A549 treated with DMSO at 1 μM for 4 hours (cell line): ENCODE measurements around the gene C9. TPM values are rescaled to one million over a fixed set of nuclear protein-coding genes. Genes with fewer than 3 reads are reported as not detected.

Experiments
- total RNA-seq: library from RNA; stranded (reverse); fragments of 200-300 nt; extraction: Qiagen RNA extraction; gene quantifications from 5 replicates; pipeline ENCODE4 v1.2.3, GENCODE V29; 2022; ENCODE audit warnings: low read depth

Gene C9
- not detected in 5 replicates for total RNA-seq

DNA sequence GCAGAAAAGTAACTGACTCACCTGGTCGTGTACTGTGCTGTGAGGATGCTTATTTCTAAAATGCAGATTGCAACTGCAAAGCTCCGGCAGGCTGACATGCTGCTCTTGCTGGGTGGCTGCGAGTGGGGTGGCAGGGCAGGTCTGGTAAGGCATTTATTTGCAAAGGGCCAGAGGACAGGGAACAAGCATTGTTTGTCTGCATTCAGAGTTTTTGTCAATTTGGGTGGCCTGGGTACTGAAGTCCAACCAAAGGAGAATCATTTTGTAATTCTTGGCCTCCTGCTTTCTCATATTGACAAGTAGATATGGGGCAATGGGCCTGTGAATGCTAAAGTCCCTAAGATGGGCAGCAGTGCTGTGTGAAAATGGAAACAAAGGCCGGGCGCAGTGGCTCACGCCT is at the start of gene C9:
C9 (minus strand) TSS at position 129 of the 400 bp plus-strand sequence; CDS start at position 98, 31 bp downstream.

Other genes with a start within 250 kb of the C9 start
- 12.9 to 18.3 TPM (median 17.1 TPM) in 5 replicates for gene FYB1, start 144.9 kb downstream of the C9 start, total RNA-seq
- gene DAB2, start 60.5 kb upstream of the C9 start, total RNA-seq = 11.3 to 15.6 TPM (median 13.6 TPM) in 5 replicates